ENCODE data around the gene TPCN2. TPM values are rescaled to one million over a fixed set of nuclear protein-coding genes. Genes with fewer than 3 reads are reported as not detected.

TPCN2 gene
- total RNA-seq, 3 donors from 2014 or later, result 19.5 to 37.4 (median 20.7) TPM

- intact Hi-C loops (cut with DNase I, micrococcal nuclease), result no loop called here
- peaks cover 3% of the 10 kb centered on the region for H3K4me1 ChIP-seq (ENCODE audit: low read depth)
- TF ChIP-seq, protein P1, sequence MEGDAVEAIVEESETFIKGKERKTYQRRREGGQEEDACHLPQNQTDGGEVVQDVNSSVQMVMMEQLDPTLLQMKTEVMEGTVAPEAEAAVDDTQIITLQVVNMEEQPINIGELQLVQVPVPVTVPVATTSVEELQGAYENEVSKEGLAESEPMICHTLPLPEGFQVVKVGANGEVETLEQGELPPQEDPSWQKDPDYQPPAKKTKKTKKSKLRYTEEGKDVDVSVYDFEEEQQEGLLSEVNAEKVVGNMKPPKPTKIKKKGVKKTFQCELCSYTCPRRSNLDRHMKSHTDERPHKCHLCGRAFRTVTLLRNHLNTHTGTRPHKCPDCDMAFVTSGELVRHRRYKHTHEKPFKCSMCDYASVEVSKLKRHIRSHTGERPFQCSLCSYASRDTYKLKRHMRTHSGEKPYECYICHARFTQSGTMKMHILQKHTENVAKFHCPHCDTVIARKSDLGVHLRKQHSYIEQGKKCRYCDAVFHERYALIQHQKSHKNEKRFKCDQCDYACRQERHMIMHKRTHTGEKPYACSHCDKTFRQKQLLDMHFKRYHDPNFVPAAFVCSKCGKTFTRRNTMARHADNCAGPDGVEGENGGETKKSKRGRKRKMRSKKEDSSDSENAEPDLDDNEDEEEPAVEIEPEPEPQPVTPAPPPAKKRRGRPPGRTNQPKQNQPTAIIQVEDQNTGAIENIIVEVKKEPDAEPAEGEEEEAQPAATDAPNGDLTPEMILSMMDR (IDR thresholded peaks at IDR 0.05), result no peak
- H3K36me3 ChIP-seq (ENCODE audit: low read depth), result no peaks in the 10 kb centered on the region
- H3K9me3 ChIP-seq, result no peaks in the 10 kb centered on the region
- ATAC-seq, result no peak
- DNase-seq, result peak in 1 of 3 donors; percentile 19
- H3K4me3 ChIP-seq, result no peak overlapping the region
These were observed 47.3 kb upstream of the TPCN2 start for GRCh38 chr11:69001243-69002081.

GRCh38 chr11:69002110-69002569 lies 46.6 kb upstream of the TPCN2 start:
- H3K9me3 ChIP-seq, result no peaks in the 10 kb centered on the region
- no peak for DNase-seq
- no peaks in the 10 kb centered on the region for H3K36me3 ChIP-seq (ENCODE audit: low read depth)
- TF ChIP-seq, protein P1 (IDR thresholded peaks at IDR 0.05), result no peak
- H3K4me3 ChIP-seq, result no peak overlapping the region
- ATAC-seq, result no peak
- intact Hi-C loops (cut with DNase I, micrococcal nuclease), result no loop called here
- peaks cover 3% of the 10 kb centered on the region for H3K4me1 ChIP-seq (ENCODE audit: low read depth)

GRCh38 chr11:69002570-69003231 lies 46.0 kb upstream of the TPCN2 start:
- TF ChIP-seq, protein P1 (IDR thresholded peaks at IDR 0.05), result no peak
- Histone ChIP-seq H3K4me1 (ENCODE audit: low read depth) (peaks cover 3% of the 10 kb centered on the region), H3K36me3 (ENCODE audit: low read depth) (no peaks in the 10 kb centered on the region), H3K9me3 (no peaks in the 10 kb centered on the region), H3K4me3 (no peak overlapping the region)
- intact Hi-C loops (cut with DNase I, micrococcal nuclease), result no loop called here
- DNase-seq (peak in 1 of 3 donors; percentile 9), ATAC-seq (no peak)

- peaks cover 2% of the 10 kb centered on the region for H3K4me1 ChIP-seq (ENCODE audit: low read depth)
- no peaks in the 10 kb centered on the region for H3K36me3 ChIP-seq (ENCODE audit: low read depth)
- peak in 1 of 3 donors; percentile 14 for DNase-seq
- no peak overlapping the region for H3K4me3 ChIP-seq
- TF ChIP-seq, protein P1 (IDR thresholded peaks at IDR 0.05), result no peak
- intact Hi-C loops (cut with DNase I, micrococcal nuclease), result no loop called here
- no peak for ATAC-seq
- no peaks in the 10 kb centered on the region for H3K9me3 ChIP-seq
These were observed 45.3 kb upstream of the TPCN2 start for GRCh38 chr11:69003301-69003865.

DNA sequence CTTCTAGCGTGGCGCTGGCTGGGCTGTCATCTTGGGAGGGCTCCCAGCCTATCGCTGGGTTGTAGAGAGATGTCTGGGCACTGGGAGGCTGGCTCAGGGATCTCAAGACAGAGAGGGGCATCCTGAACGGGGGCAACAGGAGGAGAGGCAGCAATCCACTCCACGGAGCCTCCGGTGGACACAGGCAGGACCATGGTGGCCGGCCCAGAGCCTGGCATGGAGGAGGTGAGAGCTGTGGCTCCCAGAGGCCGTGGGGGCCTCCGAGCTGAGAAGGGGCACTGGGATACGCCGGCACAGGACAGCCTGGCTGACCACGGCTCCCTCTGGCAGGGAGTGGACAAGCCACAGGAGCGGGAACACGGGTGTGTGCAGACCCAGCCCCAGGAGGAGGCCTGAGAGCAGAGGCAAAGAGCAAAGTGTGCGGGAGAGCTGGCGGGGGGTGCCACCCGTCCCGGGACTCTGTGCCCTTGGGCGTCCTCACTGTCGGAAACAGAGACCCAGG lies 44.8 kb upstream of the TPCN2 start:
- TF ChIP-seq, protein P1 (IDR thresholded peaks at IDR 0.05), result no peak
- Histone ChIP-seq H3K9me3 (no peaks in the 10 kb centered on the region), H3K36me3 (ENCODE audit: low read depth) (no peaks in the 10 kb centered on the region), H3K4me1 (ENCODE audit: low read depth) (peaks cover 5% of the 10 kb centered on the region), H3K4me3 (no peak overlapping the region)
- intact Hi-C loops (cut with DNase I, micrococcal nuclease), result no loop called here
- no peak for ATAC-seq
- DNase-seq, result peak in 1 of 3 donors; percentile 13

Measured in mucosa of descending colon (tissue), 3 donors.